Left ventricle myocardium inferior (tissue), 1 donor: Measurements from ENCODE around the gene GPR78. TPM values are rescaled to one million over a fixed set of nuclear protein-coding genes. Genes with fewer than 3 reads are reported as not detected.
"Not testable (repeated sequence)": the region's sequence is repeated elsewhere in the genome, so short reads cannot be mapped to it uniquely, and the experiment has no call there.

Experiments
- DNase-seq: peaks from one replicate; pipeline ENCODE4 v3.0.0-alpha.2; 2020
- H3K27ac ChIP-seq: fragments of 200-600 bp; replicated peaks from 2 replicates; pipeline ENCODE4 v1.8.0; 2021
- H3K27me3 ChIP-seq: fragments of 200-600 bp; 2 replicates; pipeline ENCODE4 v1.8.0; 2021; ENCODE audit warnings: low read depth
- H3K36me3 ChIP-seq: fragments of 200-600 bp; 2 replicates; pipeline ENCODE4 v1.8.0; 2021
- H3K4me1 ChIP-seq: fragments of 200-600 bp; 2 replicates; pipeline ENCODE4 v1.8.0; 2021
- H3K4me3 ChIP-seq: fragments of 200-600 bp; 2 replicates; pipeline ENCODE4 v1.8.0; 2021; ENCODE audit warnings: mild to moderate bottlenecking, moderate library complexity
- H3K9me3 ChIP-seq: fragments of 200-600 bp; replicated peaks from 2 replicates; pipeline ENCODE4 v1.8.0; 2021
- CTCF ChIP-seq: fragments of 200-600 bp; IDR thresholded peaks from 2 replicates; pipeline ENCODE4 v1.8.0; 2021; ENCODE audit warnings: antibody characterized with exemption, mild to moderate bottlenecking, borderline replicate concordance
- intact Hi-C: fragments of 100-400 bp; cut with micrococcal nuclease; formaldehyde crosslinking; loops from one replicate; pipeline ENCODE4 v1.11.0; 2022
- total RNA-seq: library from RNA; stranded (reverse); fragmentation: NEBNext Ultra II Directional; extraction: Animal tissue kit (Norgen Biotek cat#: 25700); gene quantifications from one replicate; pipeline ENCODE4 v1.2.1, GENCODE V29; 2021
- donor health status: DM: no; HTN: yes; CAD: no; lungs with severe emphysema.

GPR78 gene
- total RNA-seq, 1 donor from 2014 or later, result not detected

GRCh38 chr4:8571702-8572685 lies 8.2 kb upstream of the GPR78 start:
- Histone ChIP-seq H3K9me3 (no peaks in the 10 kb centered on the region), H3K4me1 (no peaks in the 10 kb centered on the region), H3K4me3 (no peak overlapping the region), H3K36me3 (no peaks in the 10 kb centered on the region), H3K27me3 (peaks cover 24% of the 10 kb centered on the region), H3K27ac (no peak overlapping the region)
- intact Hi-C loops, result no loop called here
- TF ChIP-seq CTCF, result no peak
- no peak for DNase-seq

- intact Hi-C loops, result no loop called here
- H3K4me3 ChIP-seq, result no peak overlapping the region
- TF ChIP-seq CTCF, result no peak
- H3K4me1 ChIP-seq, result no peaks in the 10 kb centered on the region
- no peaks in the 10 kb centered on the region for H3K9me3 ChIP-seq
- peaks cover 28% of the 10 kb centered on the region for H3K27me3 ChIP-seq
- H3K27ac ChIP-seq, result no peak overlapping the region
- H3K36me3 ChIP-seq, result no peaks in the 10 kb centered on the region
- DNase-seq, result no peak
Measured at GRCh38 chr4:8573266-8573665, 6.9 kb upstream of the GPR78 start.

- no peak for TF ChIP-seq CTCF
- Histone ChIP-seq H3K4me1 (no peaks in the 10 kb centered on the region), H3K9me3 (no peaks in the 10 kb centered on the region), H3K4me3 (no peak overlapping the region), H3K36me3 (no peaks in the 10 kb centered on the region), H3K27me3 (peaks cover 44% of the 10 kb centered on the region), H3K27ac (no peak overlapping the region)
- intact Hi-C loops, result no loop called here
- DNase-seq, result no peak
Measured at GRCh38 chr4:8574796-8575370, 5.3 kb upstream of the GPR78 start.

GRCh38 chr4:8575457-8575856 lies 4.7 kb upstream of the GPR78 start:
- no peaks in the 10 kb centered on the region for H3K4me1 ChIP-seq
- H3K9me3 ChIP-seq, result no peaks in the 10 kb centered on the region
- DNase-seq, result no peak
- intact Hi-C loops, result no loop called here
- no peak overlapping the region for H3K27ac ChIP-seq
- H3K36me3 ChIP-seq, result no peaks in the 10 kb centered on the region
- no peak for TF ChIP-seq CTCF
- H3K27me3 ChIP-seq, result peaks cover 50% of the 10 kb centered on the region
- H3K4me3 ChIP-seq, result no peak overlapping the region

- H3K27ac ChIP-seq, DNase-seq, H3K36me3 ChIP-seq, intact Hi-C loops, H3K9me3 ChIP-seq, H3K4me1 ChIP-seq, H3K4me3 ChIP-seq: not testable (repeated sequence)
- peaks cover 61% of the 10 kb centered on the region for H3K27me3 ChIP-seq
Measured at GRCh38 chr4:8576591-8576990, 3.6 kb upstream of the GPR78 start.

- Histone ChIP-seq H3K4me1 (no peaks in the 10 kb centered on the region), H3K27ac (no peak overlapping the region), H3K4me3 (no peak overlapping the region), H3K9me3 (no peaks in the 10 kb centered on the region), H3K27me3 (peaks cover 66% of the 10 kb centered on the region), H3K36me3 (no peaks in the 10 kb centered on the region)
- DNase-seq, result no peak
- intact Hi-C loops, result no loop called here
- TF ChIP-seq CTCF, result no peak
Measured at GRCh38 chr4:8577046-8577445, 3.1 kb upstream of the GPR78 start.
